ENCODE results near the gene PMS2. TPM values are rescaled to one million over a fixed set of nuclear protein-coding genes. Genes with fewer than 3 reads are reported as not detected.
"Not testable (repeated sequence)": the region's sequence is repeated elsewhere in the genome, so short reads cannot be mapped to it uniquely, and the experiment has no call there.

The PMS2 gene, protein sequence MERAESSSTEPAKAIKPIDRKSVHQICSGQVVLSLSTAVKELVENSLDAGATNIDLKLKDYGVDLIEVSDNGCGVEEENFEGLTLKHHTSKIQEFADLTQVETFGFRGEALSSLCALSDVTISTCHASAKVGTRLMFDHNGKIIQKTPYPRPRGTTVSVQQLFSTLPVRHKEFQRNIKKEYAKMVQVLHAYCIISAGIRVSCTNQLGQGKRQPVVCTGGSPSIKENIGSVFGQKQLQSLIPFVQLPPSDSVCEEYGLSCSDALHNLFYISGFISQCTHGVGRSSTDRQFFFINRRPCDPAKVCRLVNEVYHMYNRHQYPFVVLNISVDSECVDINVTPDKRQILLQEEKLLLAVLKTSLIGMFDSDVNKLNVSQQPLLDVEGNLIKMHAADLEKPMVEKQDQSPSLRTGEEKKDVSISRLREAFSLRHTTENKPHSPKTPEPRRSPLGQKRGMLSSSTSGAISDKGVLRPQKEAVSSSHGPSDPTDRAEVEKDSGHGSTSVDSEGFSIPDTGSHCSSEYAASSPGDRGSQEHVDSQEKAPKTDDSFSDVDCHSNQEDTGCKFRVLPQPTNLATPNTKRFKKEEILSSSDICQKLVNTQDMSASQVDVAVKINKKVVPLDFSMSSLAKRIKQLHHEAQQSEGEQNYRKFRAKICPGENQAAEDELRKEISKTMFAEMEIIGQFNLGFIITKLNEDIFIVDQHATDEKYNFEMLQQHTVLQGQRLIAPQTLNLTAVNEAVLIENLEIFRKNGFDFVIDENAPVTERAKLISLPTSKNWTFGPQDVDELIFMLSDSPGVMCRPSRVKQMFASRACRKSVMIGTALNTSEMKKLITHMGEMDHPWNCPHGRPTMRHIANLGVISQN
- total RNA-seq (1 to 10 TPM; 6.4 to 8.2 (median 6.6) TPM), polyA plus RNA-seq (3.1 TPM)
- long read RNA-seq, donor 1, partial matches to known transcripts = 0 of 6 reads
- long read RNA-seq, donor 1, other reads (novel, unspliced or antisense) = 2 of 6 reads
- long read RNA-seq, donor 2, partial matches to known transcripts = 0 of 1 reads
- long read RNA-seq, donor 2, other reads (novel, unspliced or antisense) = 0 of 1 reads
- long read RNA-seq, donor 3, transcript PMS2-201 (15 exons, 2,855 nt) = major isoform, 10 of 23 reads
- long read RNA-seq, donor 3, partial matches to known transcripts = 4 of 23 reads
- long read RNA-seq, donor 3, other reads (novel, unspliced or antisense) = 5 of 23 reads
- long read RNA-seq, donor 4, partial matches to known transcripts = 0 of 2 reads
- long read RNA-seq, donor 4, other reads (novel, unspliced or antisense) = 1 of 2 reads

DNA sequence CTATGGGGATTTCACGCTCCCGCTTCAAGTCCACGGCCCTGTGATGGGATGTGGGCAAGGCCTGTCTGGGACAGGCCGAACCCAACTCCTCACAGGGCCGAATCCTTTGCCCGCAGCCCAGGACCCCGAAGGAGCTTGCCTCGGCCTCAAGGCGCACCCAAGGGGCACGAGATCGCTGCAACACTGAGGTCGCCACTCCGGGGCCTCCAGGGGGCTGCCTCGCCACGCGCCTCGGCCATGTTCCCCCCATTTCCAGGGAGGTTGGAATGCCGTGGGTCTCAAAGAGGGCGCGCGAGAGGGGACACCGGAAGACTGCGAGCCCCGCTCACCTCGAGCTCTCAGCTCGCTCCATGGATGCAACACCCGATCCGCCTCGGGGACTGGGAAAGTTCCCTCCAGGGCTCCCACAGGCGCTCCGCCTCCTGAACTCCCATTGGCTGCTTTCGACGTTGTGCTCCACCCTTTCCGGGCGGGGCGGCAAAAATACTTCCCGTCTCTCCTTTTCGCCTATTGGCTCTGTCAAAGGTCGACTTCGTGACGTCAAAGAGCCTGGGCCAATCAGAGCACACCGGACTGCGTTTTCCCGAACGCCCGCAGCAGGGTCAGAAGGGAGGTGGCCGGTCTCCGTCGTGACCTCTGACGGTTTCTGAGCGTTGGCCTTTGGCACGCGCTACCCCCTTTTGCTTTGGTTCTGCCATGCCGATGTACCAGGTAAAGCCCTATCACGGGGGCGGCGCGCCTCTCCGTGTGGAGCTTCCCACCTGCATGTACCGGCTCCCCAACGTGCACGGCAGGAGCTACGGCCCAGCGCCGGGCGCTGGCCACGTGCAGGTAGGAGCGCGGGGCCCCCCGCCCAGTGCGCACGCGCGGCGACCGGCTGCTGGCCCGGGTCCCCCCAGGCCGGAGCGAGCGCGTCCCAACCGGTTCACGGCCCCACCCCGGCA lies at the start of gene PMS2, which contains the start of gene AIMP2:
TSS of gene PMS2 (minus strand) at position 382 of the 944 bp plus-strand sequence. CDS start at position 352, 30 bp downstream.
TSS of gene AIMP2 (plus strand) at position 605 of the 944 bp plus-strand sequence. CDS start at position 697, 92 bp downstream.
- peak within 1 kb of the TSS; percentile 69 for H3K4me3 ChIP-seq (ENCODE audit: low read length)
- intact Hi-C loops (cut with DNase I) = no loop called here
- WGBS = under 1% methylated on average over 84 of the region's 84 CpGs
- no peaks in the 10 kb centered on the region for H3K27me3 ChIP-seq (ENCODE audit: control insufficient read depth, insufficient read depth)
- no peaks in the 10 kb centered on the region for H3K9me3 ChIP-seq (ENCODE audit: control insufficient read depth, low read length)
- DNase-seq = peak; percentile 98 to 99 (median 99)
- no peaks in the 10 kb centered on the region for H3K4me1 ChIP-seq (ENCODE audit: control insufficient read depth, insufficient read depth, low read length)
- H3K27ac ChIP-seq (ENCODE audit: low read length) = peak within 1 kb of the TSS; percentile 98
- ATAC-seq = peak; percentile 98 to 99

DNA sequence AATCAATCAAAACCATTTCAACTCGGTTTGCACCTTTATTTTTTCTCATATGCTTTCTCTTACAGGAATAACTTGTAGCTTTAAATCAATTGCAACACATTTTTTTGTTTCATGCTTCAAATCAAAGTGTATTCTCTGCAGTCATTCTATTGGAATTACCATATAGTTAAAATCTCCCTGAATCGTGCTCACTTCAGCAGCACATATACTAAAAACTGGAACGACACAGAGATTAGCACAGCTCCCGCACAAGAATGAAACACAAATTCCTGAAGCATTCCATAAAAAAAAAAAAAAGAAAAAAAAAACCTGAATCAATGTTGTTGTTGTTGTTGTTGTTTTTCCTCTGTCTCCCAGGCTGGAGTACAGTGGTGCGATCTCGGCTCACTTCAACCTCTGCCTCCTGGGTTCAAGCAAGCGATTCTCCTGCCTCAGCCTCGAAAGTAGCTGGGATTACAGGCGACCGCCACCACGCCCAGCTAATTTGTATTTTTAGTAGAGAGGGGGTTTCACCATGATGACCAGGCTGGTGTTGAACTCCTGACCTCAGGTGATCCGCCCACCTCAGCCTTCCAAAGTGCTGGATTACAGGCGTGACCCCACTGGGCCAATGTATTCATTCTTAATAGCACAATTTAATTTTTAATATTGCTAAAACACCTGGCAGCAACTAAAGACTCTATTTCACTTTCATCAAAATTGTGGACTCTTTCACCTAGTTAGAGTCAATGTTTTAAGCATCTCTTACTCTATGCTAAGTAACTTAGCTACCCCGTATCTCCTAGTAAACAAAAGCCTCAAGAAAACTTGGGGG lies 48.7 kb upstream of the PMS2 start:
- Histone ChIP-seq H3K27me3 (ENCODE audit: control insufficient read depth, insufficient read depth) (no peaks in the 10 kb centered on the region), H3K27ac (ENCODE audit: low read length) (no peak overlapping the region)

DNA sequence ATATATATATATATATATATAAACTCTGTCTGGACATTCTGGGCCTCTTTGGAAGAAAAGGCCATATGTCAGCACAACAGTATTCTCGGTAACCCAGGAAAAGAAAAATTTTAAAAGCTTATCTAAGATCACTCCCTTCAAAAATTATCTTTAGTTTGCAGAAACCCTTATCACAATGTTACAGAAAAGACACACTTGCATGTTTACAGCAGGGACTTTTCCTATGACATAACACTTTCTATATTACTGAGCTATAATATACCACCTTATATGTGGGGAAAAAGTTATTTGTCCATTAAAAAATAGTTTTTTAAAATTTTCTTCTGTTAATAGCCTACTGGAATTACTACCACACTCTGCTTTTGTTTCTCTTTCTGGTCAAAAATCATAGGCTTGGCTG lies 47.8 kb upstream of the PMS2 start:
- H3K4me1 ChIP-seq (ENCODE audit: control insufficient read depth, insufficient read depth, low read length) = no peaks in the 10 kb centered on the region
- H3K9me3 ChIP-seq (ENCODE audit: control insufficient read depth, low read length) = no peaks in the 10 kb centered on the region
- WGBS = 47% methylated on average over 1 of the region's 1 CpG
- H3K27me3 ChIP-seq (ENCODE audit: control insufficient read depth, insufficient read depth) = no peaks in the 10 kb centered on the region
- intact Hi-C loops (cut with DNase I) = no loop called here
- no peak for DNase-seq
- no peak overlapping the region for H3K27ac ChIP-seq (ENCODE audit: low read length)
- H3K4me3 ChIP-seq (ENCODE audit: low read length) = no peak overlapping the region
- ATAC-seq = no peak

More for the DNA sequence above, 48.7 kb upstream of the PMS2 start:
- H3K9me3 ChIP-seq (ENCODE audit: control insufficient read depth, low read length) = no peaks in the 10 kb centered on the region
- 71% methylated on average over 14 of the region's 14 CpGs for WGBS
- intact Hi-C loops (cut with DNase I) = no loop called here
- ATAC-seq = no peak
- no peaks in the 10 kb centered on the region for H3K4me1 ChIP-seq (ENCODE audit: control insufficient read depth, insufficient read depth, low read length)
- no peak overlapping the region for H3K4me3 ChIP-seq (ENCODE audit: low read length)
- DNase-seq = no peak

DNA sequence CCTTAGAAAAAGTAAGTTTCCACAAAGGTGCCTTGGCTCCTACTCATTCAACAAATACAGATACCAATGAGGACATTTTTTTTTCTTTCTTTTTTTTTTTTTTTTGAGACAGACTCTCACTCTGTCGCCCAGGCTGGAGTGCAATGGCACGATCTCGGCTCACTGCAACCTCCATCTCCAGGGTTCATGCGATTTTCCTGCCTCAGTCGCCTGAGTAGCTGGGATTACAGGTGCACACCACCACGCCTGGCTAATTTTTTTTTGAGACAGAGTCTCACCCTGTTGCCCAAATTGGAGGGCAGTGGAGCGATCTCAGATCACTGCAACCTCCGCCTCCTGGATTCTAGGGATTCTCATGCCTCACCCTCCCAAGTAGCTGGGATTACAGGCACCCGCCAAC lies 42.3 kb upstream of the PMS2 start:
- not testable (repeated sequence) for ATAC-seq; H3K27ac ChIP-seq (ENCODE audit: low read length)
- 96% methylated on average over 9 of the region's 9 CpGs for WGBS

DNA sequence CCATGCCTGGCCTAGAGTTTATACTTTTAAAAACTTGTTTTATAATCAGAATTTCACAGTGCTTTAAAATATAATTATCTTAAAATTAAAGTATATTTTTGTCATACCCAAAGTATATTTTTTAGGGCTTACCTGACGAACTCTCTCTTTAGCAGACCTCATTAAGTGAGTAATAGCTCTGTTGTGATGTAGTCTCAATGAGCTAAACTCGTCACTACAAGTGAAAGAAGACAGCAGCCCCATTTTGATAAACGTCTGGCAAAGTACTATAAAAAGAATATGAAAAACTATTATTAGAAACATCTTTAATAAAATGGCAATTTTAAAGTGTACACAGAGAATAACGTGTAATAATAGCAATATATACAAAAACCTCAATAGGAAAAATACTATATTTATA lies 40.9 kb upstream of the PMS2 start:
- no peaks in the 10 kb centered on the region for H3K9me3 ChIP-seq (ENCODE audit: control insufficient read depth, low read length)
- no peaks in the 10 kb centered on the region for H3K4me1 ChIP-seq (ENCODE audit: control insufficient read depth, insufficient read depth, low read length)
- 54% methylated on average over 4 of the region's 4 CpGs for WGBS
- intact Hi-C loops (cut with DNase I) = no loop called here
- H3K27me3 ChIP-seq (ENCODE audit: control insufficient read depth, insufficient read depth) = no peaks in the 10 kb centered on the region
- DNase-seq (no peak), ATAC-seq (no peak)
- H3K4me3 ChIP-seq (ENCODE audit: low read length) = no peak overlapping the region
- H3K27ac ChIP-seq (ENCODE audit: low read length) = no peak overlapping the region

More for the DNA sequence above, 42.3 kb upstream of the PMS2 start:
- H3K4me3 ChIP-seq (ENCODE audit: low read length); H3K27me3 ChIP-seq (ENCODE audit: control insufficient read depth, insufficient read depth); intact Hi-C loops (cut with DNase I); DNase-seq; H3K4me1 ChIP-seq (ENCODE audit: control insufficient read depth, insufficient read depth, low read length); H3K9me3 ChIP-seq (ENCODE audit: control insufficient read depth, low read length): not testable (repeated sequence)

DNA sequence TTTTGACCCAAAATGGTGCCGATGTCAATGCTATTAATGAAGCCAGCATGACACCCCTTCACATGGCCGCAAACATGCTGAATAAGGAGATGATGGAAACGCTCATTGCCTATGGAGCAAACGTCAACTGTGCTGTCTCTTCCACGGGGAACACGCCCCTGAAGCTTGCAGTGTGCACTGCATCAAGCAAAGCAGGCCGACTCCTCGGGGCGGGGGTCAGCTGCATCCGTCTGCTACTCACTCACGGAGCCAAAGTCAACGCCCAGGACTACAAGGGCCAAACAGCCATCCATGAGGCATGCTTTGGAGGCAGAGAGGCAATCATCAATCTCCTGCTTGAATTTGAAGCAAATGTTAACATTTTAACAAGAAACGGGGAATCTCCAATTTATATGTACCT lies 26.8 kb upstream of the PMS2 start:
- ATAC-seq (no peak), DNase-seq (no peak)
- intact Hi-C loops (cut with DNase I) = no loop called here
- no peak overlapping the region for H3K27ac ChIP-seq (ENCODE audit: low read length)
- H3K27me3 ChIP-seq (ENCODE audit: control insufficient read depth, insufficient read depth) = no peaks in the 10 kb centered on the region
- H3K4me3 ChIP-seq (ENCODE audit: low read length) = no peak overlapping the region
- 92% methylated on average over 13 of the region's 13 CpGs for WGBS
- H3K9me3 ChIP-seq (ENCODE audit: control insufficient read depth, low read length) = no peaks in the 10 kb centered on the region
- H3K4me1 ChIP-seq (ENCODE audit: control insufficient read depth, insufficient read depth, low read length) = no peaks in the 10 kb centered on the region

DNA sequence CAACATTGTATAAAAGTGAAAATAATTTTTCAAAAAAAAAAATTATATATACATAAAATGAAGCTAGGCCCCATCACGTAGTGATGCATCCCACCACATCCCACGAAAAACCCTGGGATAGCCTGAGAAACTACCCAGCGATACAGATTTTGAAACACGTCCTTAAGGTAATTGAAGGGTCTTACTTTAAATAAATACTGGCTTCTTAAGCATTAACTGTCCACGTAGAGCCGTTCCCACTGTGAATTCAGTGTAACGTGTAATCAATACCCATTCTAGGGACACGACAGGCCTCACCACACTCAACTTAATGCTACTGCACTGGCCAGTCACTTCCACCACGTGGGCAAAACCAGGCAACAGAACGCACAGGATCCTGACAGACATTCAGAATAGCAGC lies 26.3 kb upstream of the PMS2 start:
- H3K4me1 ChIP-seq (ENCODE audit: control insufficient read depth, insufficient read depth, low read length) = no peaks in the 10 kb centered on the region
- DNase-seq (no peak), ATAC-seq (no peak)
- H3K4me3 ChIP-seq (ENCODE audit: low read length) = no peak overlapping the region
- 95% methylated on average over 10 of the region's 10 CpGs for WGBS
- H3K27ac ChIP-seq (ENCODE audit: low read length) = no peak overlapping the region
- no peaks in the 10 kb centered on the region for H3K9me3 ChIP-seq (ENCODE audit: control insufficient read depth, low read length)
- intact Hi-C loops (cut with DNase I) = no loop called here
- H3K27me3 ChIP-seq (ENCODE audit: control insufficient read depth, insufficient read depth) = no peaks in the 10 kb centered on the region

DNA sequence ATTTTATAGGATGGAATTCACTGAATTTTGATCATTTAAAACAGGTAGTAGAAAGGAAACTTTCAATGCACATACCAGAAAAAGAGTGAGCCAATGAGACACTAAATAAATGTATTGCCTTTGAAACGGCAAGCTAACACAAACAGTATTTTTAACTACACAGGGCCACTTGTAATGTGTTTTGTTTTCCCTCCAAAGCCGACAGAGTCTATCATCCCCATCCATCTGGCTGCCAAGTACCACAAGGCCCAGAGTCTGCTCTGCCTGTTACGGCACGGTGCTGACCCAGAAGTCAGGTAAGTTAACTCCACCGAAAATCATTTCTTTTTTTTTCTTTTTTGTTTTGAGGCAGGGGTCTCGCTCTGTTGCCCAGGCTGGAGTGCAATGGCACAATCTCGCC lies 23.8 kb upstream of the PMS2 start:
- DNase-seq (no peak), ATAC-seq (no peak)
- H3K27ac ChIP-seq (ENCODE audit: low read length) = no peak overlapping the region
- no peak overlapping the region for H3K4me3 ChIP-seq (ENCODE audit: low read length)
- no peaks in the 10 kb centered on the region for H3K27me3 ChIP-seq (ENCODE audit: control insufficient read depth, insufficient read depth)
- intact Hi-C loops (cut with DNase I) = no loop called here
- WGBS = 77% methylated on average over 7 of the region's 7 CpGs
- H3K4me1 ChIP-seq (ENCODE audit: control insufficient read depth, insufficient read depth, low read length) = no peaks in the 10 kb centered on the region
- H3K9me3 ChIP-seq (ENCODE audit: control insufficient read depth, low read length) = no peaks in the 10 kb centered on the region

DNA sequence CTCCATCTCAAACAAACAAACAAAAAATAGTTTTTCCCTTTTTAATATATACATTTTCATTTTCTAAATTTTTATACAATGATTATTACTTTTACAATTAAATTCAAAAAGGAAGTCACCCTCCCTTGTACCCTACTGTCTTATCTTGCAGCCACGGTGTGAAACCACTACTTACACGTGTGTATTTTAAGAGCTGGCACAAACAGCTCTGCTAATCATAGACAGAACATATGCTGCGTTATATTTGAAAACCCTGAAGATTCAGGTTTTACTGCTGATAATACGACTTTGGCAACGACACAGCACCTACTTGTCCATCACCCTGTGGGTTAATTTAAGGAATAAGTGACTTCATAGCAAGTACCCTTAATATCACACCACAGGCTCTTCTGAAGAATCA lies 23.3 kb upstream of the PMS2 start:
- DNase-seq = no peak
- WGBS = 58% methylated on average over 5 of the region's 5 CpGs
- ATAC-seq = no peak
- intact Hi-C loops (cut with DNase I) = no loop called here
- no peaks in the 10 kb centered on the region for H3K9me3 ChIP-seq (ENCODE audit: control insufficient read depth, low read length)
- no peak overlapping the region for H3K4me3 ChIP-seq (ENCODE audit: low read length)
- no peaks in the 10 kb centered on the region for H3K4me1 ChIP-seq (ENCODE audit: control insufficient read depth, insufficient read depth, low read length)
- H3K27me3 ChIP-seq (ENCODE audit: control insufficient read depth, insufficient read depth) = no peaks in the 10 kb centered on the region
- no peak overlapping the region for H3K27ac ChIP-seq (ENCODE audit: low read length)

Data from right cardiac atrium (tissue), 5 donors.